ENCODE results near the gene IQCE. TPM values are rescaled to one million over a fixed set of nuclear protein-coding genes. Genes with fewer than 3 reads are reported as not detected.

IQCE gene
- total RNA-seq, 1 experiment from 2014 or later = 13.4 TPM

DNA sequence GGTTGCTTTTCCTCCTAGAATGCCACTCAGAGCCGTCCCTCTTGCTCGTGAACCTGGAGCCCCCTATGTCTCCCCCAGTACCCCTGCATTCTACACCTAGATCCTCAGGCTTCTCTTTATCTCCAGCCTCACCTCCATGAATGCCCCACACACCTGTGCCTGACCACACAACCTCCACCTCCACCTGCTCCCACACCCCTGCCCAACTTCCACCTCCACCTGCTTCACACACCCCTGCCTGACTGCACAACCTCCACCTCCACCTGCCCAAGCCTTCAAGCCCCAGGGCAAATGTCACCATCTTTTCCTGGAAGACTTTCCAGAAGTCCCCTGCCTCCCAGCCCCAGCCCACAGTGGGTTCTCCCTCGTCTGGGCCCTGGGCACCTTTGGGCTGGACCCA is 46.1 kb upstream of the IQCE start:
- BruUV-seq (replicated peaks) = no TSS peak
- no peak overlapping the region for H3K4me3 ChIP-seq (ENCODE audit: low read depth, low read length)
- TF ChIP-seq, protein P1, sequence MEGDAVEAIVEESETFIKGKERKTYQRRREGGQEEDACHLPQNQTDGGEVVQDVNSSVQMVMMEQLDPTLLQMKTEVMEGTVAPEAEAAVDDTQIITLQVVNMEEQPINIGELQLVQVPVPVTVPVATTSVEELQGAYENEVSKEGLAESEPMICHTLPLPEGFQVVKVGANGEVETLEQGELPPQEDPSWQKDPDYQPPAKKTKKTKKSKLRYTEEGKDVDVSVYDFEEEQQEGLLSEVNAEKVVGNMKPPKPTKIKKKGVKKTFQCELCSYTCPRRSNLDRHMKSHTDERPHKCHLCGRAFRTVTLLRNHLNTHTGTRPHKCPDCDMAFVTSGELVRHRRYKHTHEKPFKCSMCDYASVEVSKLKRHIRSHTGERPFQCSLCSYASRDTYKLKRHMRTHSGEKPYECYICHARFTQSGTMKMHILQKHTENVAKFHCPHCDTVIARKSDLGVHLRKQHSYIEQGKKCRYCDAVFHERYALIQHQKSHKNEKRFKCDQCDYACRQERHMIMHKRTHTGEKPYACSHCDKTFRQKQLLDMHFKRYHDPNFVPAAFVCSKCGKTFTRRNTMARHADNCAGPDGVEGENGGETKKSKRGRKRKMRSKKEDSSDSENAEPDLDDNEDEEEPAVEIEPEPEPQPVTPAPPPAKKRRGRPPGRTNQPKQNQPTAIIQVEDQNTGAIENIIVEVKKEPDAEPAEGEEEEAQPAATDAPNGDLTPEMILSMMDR (IDR thresholded peaks at IDR 0.05; ENCODE audit: insufficient read depth in 1 of 2, low read depth in 1 of 2, low read length in 1 of 2, severe bottlenecking in 1 of 2, unreplicated experiment in 1 of 2) = no peak
- H3K27me3 ChIP-seq (replicated peaks; ENCODE audit: control insufficient read depth, insufficient read depth, low read length) = no peaks in the 10 kb centered on the region
- no peaks in the 10 kb centered on the region for H3K27me3 Mint-ChIP-seq (ENCODE audit: insufficient read depth, unreplicated experiment)
- no peaks in the 10 kb centered on the region for H3K36me3 Mint-ChIP-seq (ENCODE audit: insufficient read depth, unreplicated experiment)
- ChIA-PET CTCF (no interaction called here), POLR2A (no interaction called here)
- H3K9me3 ChIP-seq = no peaks in the 10 kb centered on the region
- no peaks in the 10 kb centered on the region for H3K9me3 Mint-ChIP-seq (ENCODE audit: unreplicated experiment)
- peaks cover 13% of the 10 kb centered on the region for H3K4me1 ChIP-seq
- no peak for DNase-seq
- no peaks in the 10 kb centered on the region for H3K4me1 Mint-ChIP-seq (ENCODE audit: low read depth, unreplicated experiment)
- no peaks in the 10 kb centered on the region for H3K36me3 ChIP-seq (ENCODE audit: control insufficient read depth, insufficient read depth, low read length)
- intact Hi-C loops (cut with micrococcal nuclease; ENCODE audit: unreplicated experiment) = no loop called here
- H3K4me3 Mint-ChIP-seq (ENCODE audit: unreplicated experiment) = no peak overlapping the region
- no peak overlapping the region for H3K27ac Mint-ChIP-seq (ENCODE audit: unreplicated experiment)

DNA sequence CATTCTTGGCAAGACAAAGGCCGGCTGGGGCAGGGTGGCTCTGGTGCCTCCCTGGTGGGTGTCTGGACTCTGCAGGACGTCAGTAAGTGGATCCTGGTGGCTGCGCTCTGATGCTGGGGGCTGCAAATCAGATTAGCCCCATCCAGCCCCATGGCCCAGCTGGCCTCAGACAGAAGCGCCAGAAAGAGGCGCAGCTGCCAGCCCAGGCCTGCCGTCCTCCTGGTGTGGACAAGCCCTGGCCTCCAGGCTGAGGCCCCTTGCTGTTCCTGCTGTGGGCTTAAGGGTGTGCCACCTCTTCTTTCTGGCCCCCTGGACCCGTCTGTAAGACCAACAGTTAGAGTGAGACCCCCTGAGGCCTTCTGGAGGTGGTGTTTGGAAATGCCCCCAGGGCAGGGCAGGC is 45.1 kb upstream of the IQCE start:
- ChIA-PET POLR2A (no interaction called here), CTCF (no interaction called here)
- Histone ChIP-seq H3K27me3 (replicated peaks; ENCODE audit: control insufficient read depth, insufficient read depth, low read length) (no peaks in the 10 kb centered on the region), H3K4me3 (ENCODE audit: low read depth, low read length) (no peak overlapping the region), H3K9me3 (no peaks in the 10 kb centered on the region), H3K36me3 (ENCODE audit: control insufficient read depth, insufficient read depth, low read length) (no peaks in the 10 kb centered on the region), H3K4me1 (peaks cover 16% of the 10 kb centered on the region)
- no peak overlapping the region for H3K4me3 Mint-ChIP-seq (ENCODE audit: unreplicated experiment)
- H3K9me3 Mint-ChIP-seq (ENCODE audit: unreplicated experiment) = no peaks in the 10 kb centered on the region
- intact Hi-C loops (cut with micrococcal nuclease; ENCODE audit: unreplicated experiment) = no loop called here
- no peaks in the 10 kb centered on the region for H3K4me1 Mint-ChIP-seq (ENCODE audit: low read depth, unreplicated experiment)
- BruUV-seq (replicated peaks) = no TSS peak
- TF ChIP-seq, protein P1 (IDR thresholded peaks at IDR 0.05; ENCODE audit: insufficient read depth in 1 of 2, low read depth in 1 of 2, low read length in 1 of 2, severe bottlenecking in 1 of 2, unreplicated experiment in 1 of 2) = no peak
- peaks cover 6% of the 10 kb centered on the region for H3K36me3 Mint-ChIP-seq (ENCODE audit: insufficient read depth, unreplicated experiment)
- H3K27me3 Mint-ChIP-seq (ENCODE audit: insufficient read depth, unreplicated experiment) = no peaks in the 10 kb centered on the region
- no peak for DNase-seq
- H3K27ac Mint-ChIP-seq (ENCODE audit: unreplicated experiment) = no peak overlapping the region

DNA sequence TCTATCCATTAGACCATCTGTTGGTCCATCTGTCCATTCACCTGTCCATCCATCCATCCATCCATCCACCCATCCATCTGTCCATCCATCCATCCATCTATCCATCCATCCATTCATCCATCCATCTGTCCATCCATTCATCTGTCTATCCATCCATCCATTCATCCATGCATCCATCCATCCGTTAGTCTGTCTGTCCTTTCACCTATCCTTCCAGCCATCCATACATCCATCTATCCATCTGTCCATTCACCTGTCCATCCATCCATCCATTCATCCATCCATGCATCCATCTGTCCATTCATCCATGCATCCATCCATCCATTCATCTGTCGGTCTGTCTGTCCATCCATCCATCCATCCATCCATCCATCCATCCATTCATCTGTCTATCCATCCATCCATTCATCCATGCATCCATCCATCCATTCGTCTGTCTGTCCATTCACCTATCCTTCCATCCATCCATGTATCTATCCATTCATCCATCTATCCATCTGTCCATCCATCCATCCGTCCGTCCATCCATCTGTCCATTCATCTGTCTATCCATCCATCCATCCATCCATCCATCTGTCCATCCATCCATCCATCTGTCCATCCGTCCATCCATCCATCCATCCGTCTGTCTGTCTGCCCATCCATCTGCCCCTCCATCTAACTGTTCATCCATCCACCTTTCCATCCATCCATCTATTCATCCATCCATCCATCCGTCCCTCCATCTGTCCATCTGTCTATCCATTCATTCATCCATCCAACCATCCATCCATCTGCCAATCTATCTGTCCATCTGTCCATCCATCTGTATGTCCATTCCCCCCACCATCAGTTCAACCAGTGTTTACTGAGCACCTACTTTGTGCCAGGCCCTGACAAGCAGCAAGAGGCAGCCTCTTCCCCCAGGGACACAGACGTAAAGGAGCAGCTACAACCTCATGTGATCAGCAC is 44.0 kb upstream of the IQCE start:
- H3K4me3 ChIP-seq (ENCODE audit: low read depth, low read length) = no peak overlapping the region
- no peak overlapping the region for H3K27ac Mint-ChIP-seq (ENCODE audit: unreplicated experiment)
- H3K27me3 Mint-ChIP-seq (ENCODE audit: insufficient read depth, unreplicated experiment) = no peaks in the 10 kb centered on the region
- intact Hi-C loops (cut with micrococcal nuclease; ENCODE audit: unreplicated experiment) = no loop called here
- no peak for DNase-seq
- ChIA-PET POLR2A (no interaction called here), CTCF (no interaction called here)
- H3K27me3 ChIP-seq (replicated peaks; ENCODE audit: control insufficient read depth, insufficient read depth, low read length) = no peaks in the 10 kb centered on the region
- H3K9me3 Mint-ChIP-seq (ENCODE audit: unreplicated experiment) = no peaks in the 10 kb centered on the region
- H3K36me3 Mint-ChIP-seq (ENCODE audit: insufficient read depth, unreplicated experiment) = peaks cover 6% of the 10 kb centered on the region
- BruUV-seq (replicated peaks) = no TSS peak
- H3K4me1 Mint-ChIP-seq (ENCODE audit: low read depth, unreplicated experiment) = no peaks in the 10 kb centered on the region
- TF ChIP-seq, protein P1 (IDR thresholded peaks at IDR 0.05; ENCODE audit: insufficient read depth in 1 of 2, low read depth in 1 of 2, low read length in 1 of 2, severe bottlenecking in 1 of 2, unreplicated experiment in 1 of 2) = no peak
- peaks cover 20% of the 10 kb centered on the region for H3K4me1 ChIP-seq
- no peak overlapping the region for H3K4me3 Mint-ChIP-seq (ENCODE audit: unreplicated experiment)
- no peaks in the 10 kb centered on the region for H3K9me3 ChIP-seq
- no peaks in the 10 kb centered on the region for H3K36me3 ChIP-seq (ENCODE audit: control insufficient read depth, insufficient read depth, low read length)

Data from Caco-2 (cell line).